Liver (tissue), 9 donors: ENCODE measurements around the gene ERICH2. TPM values are rescaled to one million over a fixed set of nuclear protein-coding genes. Genes with fewer than 3 reads are reported as not detected.

ENCODE experiments used
- DNase-seq: peaks from one replicate; pipeline ENCODE4 v3.0.0-alpha.2; 2017; ENCODE audit warnings: low spot score
- H3K27ac ChIP-seq, 2 donors: one replicate each; pipeline ENCODE4 v1.7.0; 2013; ENCODE audit warnings: inconsistent platforms in 2 of 2, low read length in 2 of 2, control low read depth in 1 of 2, low read depth in 1 of 2, mild to moderate bottlenecking in 1 of 2
- H3K27me3 ChIP-seq, 4 donors: one replicate each; pipeline versions ENCODE4 v1.6.1 to v1.7.0; 2013; ENCODE audit warnings: low read length in 3 of 4, inconsistent platforms in 1 of 4, mild to moderate bottlenecking in 1 of 4, moderate library complexity in 1 of 4; ENCODE audit not compliant: control insufficient read depth in 4 of 4, insufficient read depth in 4 of 4
- H3K36me3 ChIP-seq, 4 donors: one replicate each; pipeline versions ENCODE4 v1.6.1 to v1.7.0; 2013; ENCODE audit warnings: low read length in 3 of 4, mild to moderate bottlenecking in 3 of 4, low read depth in 1 of 4, moderate library complexity in 1 of 4; ENCODE audit not compliant: control insufficient read depth in 4 of 4, insufficient read depth in 3 of 4
- H3K4me1 ChIP-seq, 4 donors: one replicate each; pipeline versions ENCODE4 v1.6.1 to v1.7.0; 2013; ENCODE audit warnings: low read length in 3 of 4, mild to moderate bottlenecking in 3 of 4, moderate library complexity in 1 of 4; ENCODE audit not compliant: control insufficient read depth in 4 of 4, insufficient read depth in 4 of 4
- H3K4me3 ChIP-seq, 3 donors: one replicate each; pipeline versions ENCODE4 v1.6.1 to v1.7.0; 2013; ENCODE audit warnings: low read length in 3 of 3, control low read depth in 1 of 3, low read depth in 1 of 3, mild to moderate bottlenecking in 1 of 3
- H3K9ac ChIP-seq, 2 donors: one replicate each; pipeline ENCODE4 v1.7.0; 2013; ENCODE audit warnings: low read length in 2 of 2, mild to moderate bottlenecking in 2 of 2, moderate library complexity in 2 of 2, control low read depth in 1 of 2, low read depth in 1 of 2
- H3K9me3 ChIP-seq, 4 donors: one replicate each; pipeline versions ENCODE4 v1.6.1 to v1.7.0; 2013; ENCODE audit warnings: low read length in 3 of 4; ENCODE audit not compliant: control insufficient read depth in 4 of 4
- EGR1 ChIP-seq, 2 donors: IDR thresholded peaks; 2 replicates each; pipeline ENCODE4 v1.6.1; 2016 to 2018; ENCODE audit warnings: antibody characterized with exemption in 2 of 2, low read depth in 2 of 2
- FOXA1 ChIP-seq: IDR thresholded peaks from 2 replicates; pipeline ENCODE4 v1.6.1; 2016; ENCODE audit warnings: antibody characterized with exemption
- FOXA2 ChIP-seq: IDR thresholded peaks from 2 replicates; pipeline ENCODE4 v1.6.1; 2016; ENCODE audit warnings: antibody characterized with exemption
- GABPA ChIP-seq, 2 donors: IDR thresholded peaks in 1 of 2; conservative IDR thresholded peaks in 1 of 2; 2 replicates each; pipeline ENCODE4 v1.6.1; 2016; ENCODE audit warnings: antibody characterized with exemption in 2 of 2, mild to moderate bottlenecking in 1 of 2, moderate library complexity in 1 of 2
- HNF4A ChIP-seq, 2 donors: conservative IDR thresholded peaks; 2 replicates each; pipeline ENCODE4 v1.6.1; 2016; ENCODE audit warnings: antibody characterized with exemption in 2 of 2, mild to moderate bottlenecking in 2 of 2
- HNF4G ChIP-seq: IDR thresholded peaks from 2 replicates; pipeline ENCODE4 v1.6.1; 2016; ENCODE audit warnings: antibody characterized with exemption
- JUND ChIP-seq, 2 donors: IDR thresholded peaks; 2 replicates each; pipeline ENCODE4 v1.6.1; 2016; ENCODE audit warnings: antibody characterized with exemption in 2 of 2
- NR2F2 ChIP-seq: IDR thresholded peaks from 2 replicates; pipeline ENCODE4 v1.6.1; 2016; ENCODE audit warnings: antibody characterized with exemption
- RAD21 ChIP-seq, 2 donors: IDR thresholded peaks; 2 replicates each; pipeline ENCODE4 v1.6.1; 2016; ENCODE audit warnings: antibody characterized with exemption in 2 of 2, mild to moderate bottlenecking in 2 of 2
- RXRA ChIP-seq, 2 donors: IDR thresholded peaks; 2 replicates each; pipeline ENCODE4 v1.6.1; 2017 to 2018; ENCODE audit warnings: antibody characterized with exemption in 2 of 2, mild to moderate bottlenecking in 1 of 2
- SP1 ChIP-seq: IDR thresholded peaks from 2 replicates; pipeline ENCODE4 v1.6.1; 2018; ENCODE audit warnings: antibody characterized with exemption, mild to moderate bottlenecking
- TAF1 ChIP-seq: conservative IDR thresholded peaks from 2 replicates; pipeline ENCODE4 v1.6.1; 2016; ENCODE audit warnings: antibody characterized with exemption, mild to moderate bottlenecking
- YY1 ChIP-seq: IDR thresholded peaks from 2 replicates; pipeline ENCODE4 v1.6.1; 2016; ENCODE audit warnings: antibody characterized with exemption, mild to moderate bottlenecking
- WGBS: extraction: QIAGEN DNeasy Blood & Tissue Kit; methylation state at CpG from one replicate; pipeline ENCODE4 v1.1.7; 2013; 5-methylcytosine and 5-hydroxymethylcytosine counted together
- polyA plus RNA-seq, 2 donors: library from polyadenylated mRNA; stranded (reverse) in 1 of 2; unstranded in 1 of 2; fragments of 200-250 nt in 1 of 2; fragments of >200 nt in 1 of 2; fragmentation: Nextera tagmentation in 1 of 2; extraction: Ambion mirVana in 1 of 2; gene quantifications; one replicate each; pipeline versions ENCODE4 v1.2.1 to v1.2.3, GENCODE V29; 2013 to 2015
- total RNA-seq, 2 donors: library from RNA; depleted of rRNA; stranded (reverse); fragments of >200 nt; gene quantifications; one replicate each; pipeline ENCODE4 v1.2.3, GENCODE V29; 2014
- TF ChIP-seq, protein P1 (sequence below): IDR thresholded peaks from 2 replicates; pipeline ENCODE4 v1.6.1; 2016; ENCODE audit warnings: antibody characterized with exemption, mild to moderate bottlenecking
- TF ChIP-seq, protein P2 (sequence below): IDR thresholded peaks from 2 replicates; pipeline ENCODE4 v1.6.1; 2016; ENCODE audit warnings: antibody characterized with exemption
- TF ChIP-seq, protein P3 (sequence below): IDR thresholded peaks from 2 replicates; pipeline ENCODE4 v1.6.1; 2016; ENCODE audit warnings: antibody characterized with exemption
- TF ChIP-seq, protein P4 (sequence below): IDR thresholded peaks from 2 replicates; pipeline ENCODE4 v1.6.1; 2016; ENCODE audit warnings: antibody characterized with exemption
- TF ChIP-seq, protein P5 (sequence below): fragments of 150-350 bp; IDR thresholded peaks from 2 replicates; pipeline ENCODE4 v1.5.1; 2017; ENCODE audit warnings: improper control_type of control experiment, low read depth, low read length; ENCODE audit not compliant: missing input control
- donor health status: healthy.
- donor health status: healthy.
- donor health status: healthy.
- donor health status: healthy.
- donor health status: healthy.

ERICH2 gene
- total and polyA plus RNA-seq, 4 donors = 0.39 to 3.0 (median 0.42) TPM; not detected in 1

DNA sequence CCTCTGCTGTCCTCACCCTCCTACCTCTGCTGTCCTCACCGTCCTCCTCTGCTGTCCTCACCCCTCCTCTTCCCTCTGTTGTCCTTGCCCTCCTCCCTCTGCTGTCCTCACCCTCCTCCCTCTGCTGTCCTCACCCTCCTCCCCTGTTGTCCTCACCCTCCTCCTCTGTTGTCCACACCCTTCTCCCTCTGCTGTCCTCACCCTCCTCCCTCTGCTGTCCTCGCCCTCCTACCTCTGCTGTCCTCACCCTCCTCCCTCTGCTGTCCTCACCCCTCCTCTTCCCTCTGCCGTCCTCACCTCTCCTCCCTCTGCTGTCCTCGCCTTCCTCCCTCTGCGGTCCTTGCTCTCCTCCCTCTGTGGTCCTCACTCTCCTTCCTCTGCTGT is 58.3 kb downstream of the ERICH2 start:
- TF ChIP-seq, protein P1, sequence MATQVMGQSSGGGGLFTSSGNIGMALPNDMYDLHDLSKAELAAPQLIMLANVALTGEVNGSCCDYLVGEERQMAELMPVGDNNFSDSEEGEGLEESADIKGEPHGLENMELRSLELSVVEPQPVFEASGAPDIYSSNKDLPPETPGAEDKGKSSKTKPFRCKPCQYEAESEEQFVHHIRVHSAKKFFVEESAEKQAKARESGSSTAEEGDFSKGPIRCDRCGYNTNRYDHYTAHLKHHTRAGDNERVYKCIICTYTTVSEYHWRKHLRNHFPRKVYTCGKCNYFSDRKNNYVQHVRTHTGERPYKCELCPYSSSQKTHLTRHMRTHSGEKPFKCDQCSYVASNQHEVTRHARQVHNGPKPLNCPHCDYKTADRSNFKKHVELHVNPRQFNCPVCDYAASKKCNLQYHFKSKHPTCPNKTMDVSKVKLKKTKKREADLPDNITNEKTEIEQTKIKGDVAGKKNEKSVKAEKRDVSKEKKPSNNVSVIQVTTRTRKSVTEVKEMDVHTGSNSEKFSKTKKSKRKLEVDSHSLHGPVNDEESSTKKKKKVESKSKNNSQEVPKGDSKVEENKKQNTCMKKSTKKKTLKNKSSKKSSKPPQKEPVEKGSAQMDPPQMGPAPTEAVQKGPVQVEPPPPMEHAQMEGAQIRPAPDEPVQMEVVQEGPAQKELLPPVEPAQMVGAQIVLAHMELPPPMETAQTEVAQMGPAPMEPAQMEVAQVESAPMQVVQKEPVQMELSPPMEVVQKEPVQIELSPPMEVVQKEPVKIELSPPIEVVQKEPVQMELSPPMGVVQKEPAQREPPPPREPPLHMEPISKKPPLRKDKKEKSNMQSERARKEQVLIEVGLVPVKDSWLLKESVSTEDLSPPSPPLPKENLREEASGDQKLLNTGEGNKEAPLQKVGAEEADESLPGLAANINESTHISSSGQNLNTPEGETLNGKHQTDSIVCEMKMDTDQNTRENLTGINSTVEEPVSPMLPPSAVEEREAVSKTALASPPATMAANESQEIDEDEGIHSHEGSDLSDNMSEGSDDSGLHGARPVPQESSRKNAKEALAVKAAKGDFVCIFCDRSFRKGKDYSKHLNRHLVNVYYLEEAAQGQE = no peak
- TF ChIP-seq FOXA2 (no peak), RXRA (IDR thresholded peaks at IDR 0.05) (no peak), TAF1 (no peak), FOXA1 (no peak), EGR1 (IDR thresholded peaks at IDR 0.05; ENCODE audit: low read depth in 2 of 2) (no peak), YY1 (no peak), GABPA (IDR thresholded peaks at IDR 0.05 in 1 of 2, conservative IDR thresholded peaks at IDR 0.05 in 1 of 2) (no peak), NR2F2 (no peak), RAD21 (IDR thresholded peaks at IDR 0.05) (no peak), JUND (IDR thresholded peaks at IDR 0.05) (no peak), HNF4A (conservative IDR thresholded peaks at IDR 0.05) (no peak), HNF4G (no peak)
- TF ChIP-seq, protein P2, sequence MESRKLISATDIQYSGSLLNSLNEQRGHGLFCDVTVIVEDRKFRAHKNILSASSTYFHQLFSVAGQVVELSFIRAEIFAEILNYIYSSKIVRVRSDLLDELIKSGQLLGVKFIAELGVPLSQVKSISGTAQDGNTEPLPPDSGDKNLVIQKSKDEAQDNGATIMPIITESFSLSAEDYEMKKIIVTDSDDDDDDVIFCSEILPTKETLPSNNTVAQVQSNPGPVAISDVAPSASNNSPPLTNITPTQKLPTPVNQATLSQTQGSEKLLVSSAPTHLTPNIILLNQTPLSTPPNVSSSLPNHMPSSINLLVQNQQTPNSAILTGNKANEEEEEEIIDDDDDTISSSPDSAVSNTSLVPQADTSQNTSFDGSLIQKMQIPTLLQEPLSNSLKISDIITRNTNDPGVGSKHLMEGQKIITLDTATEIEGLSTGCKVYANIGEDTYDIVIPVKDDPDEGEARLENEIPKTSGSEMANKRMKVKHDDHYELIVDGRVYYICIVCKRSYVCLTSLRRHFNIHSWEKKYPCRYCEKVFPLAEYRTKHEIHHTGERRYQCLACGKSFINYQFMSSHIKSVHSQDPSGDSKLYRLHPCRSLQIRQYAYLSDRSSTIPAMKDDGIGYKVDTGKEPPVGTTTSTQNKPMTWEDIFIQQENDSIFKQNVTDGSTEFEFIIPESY = no peak
- TF ChIP-seq, protein P3, sequence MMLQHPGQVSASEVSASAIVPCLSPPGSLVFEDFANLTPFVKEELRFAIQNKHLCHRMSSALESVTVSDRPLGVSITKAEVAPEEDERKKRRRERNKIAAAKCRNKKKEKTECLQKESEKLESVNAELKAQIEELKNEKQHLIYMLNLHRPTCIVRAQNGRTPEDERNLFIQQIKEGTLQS = no peak
- TF ChIP-seq, protein P4, sequence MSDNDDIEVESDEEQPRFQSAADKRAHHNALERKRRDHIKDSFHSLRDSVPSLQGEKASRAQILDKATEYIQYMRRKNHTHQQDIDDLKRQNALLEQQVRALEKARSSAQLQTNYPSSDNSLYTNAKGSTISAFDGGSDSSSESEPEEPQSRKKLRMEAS = no peak
- TF ChIP-seq, protein P5, sequence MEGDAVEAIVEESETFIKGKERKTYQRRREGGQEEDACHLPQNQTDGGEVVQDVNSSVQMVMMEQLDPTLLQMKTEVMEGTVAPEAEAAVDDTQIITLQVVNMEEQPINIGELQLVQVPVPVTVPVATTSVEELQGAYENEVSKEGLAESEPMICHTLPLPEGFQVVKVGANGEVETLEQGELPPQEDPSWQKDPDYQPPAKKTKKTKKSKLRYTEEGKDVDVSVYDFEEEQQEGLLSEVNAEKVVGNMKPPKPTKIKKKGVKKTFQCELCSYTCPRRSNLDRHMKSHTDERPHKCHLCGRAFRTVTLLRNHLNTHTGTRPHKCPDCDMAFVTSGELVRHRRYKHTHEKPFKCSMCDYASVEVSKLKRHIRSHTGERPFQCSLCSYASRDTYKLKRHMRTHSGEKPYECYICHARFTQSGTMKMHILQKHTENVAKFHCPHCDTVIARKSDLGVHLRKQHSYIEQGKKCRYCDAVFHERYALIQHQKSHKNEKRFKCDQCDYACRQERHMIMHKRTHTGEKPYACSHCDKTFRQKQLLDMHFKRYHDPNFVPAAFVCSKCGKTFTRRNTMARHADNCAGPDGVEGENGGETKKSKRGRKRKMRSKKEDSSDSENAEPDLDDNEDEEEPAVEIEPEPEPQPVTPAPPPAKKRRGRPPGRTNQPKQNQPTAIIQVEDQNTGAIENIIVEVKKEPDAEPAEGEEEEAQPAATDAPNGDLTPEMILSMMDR = no peak
- no peaks in the 10 kb centered on the region for H3K36me3 ChIP-seq
- no peaks in the 10 kb centered on the region for H3K9me3 ChIP-seq
- no peak overlapping the region for H3K9ac ChIP-seq
- DNase-seq = no peak
- no peak overlapping the region for H3K27ac ChIP-seq
- H3K4me3 ChIP-seq = no peak overlapping the region
- WGBS = 78% methylated on average over 5 of the region's 5 CpGs
- peaks cover 0 to 3% (median 0%) of the 10 kb centered on the region in 4 donors for H3K4me1 ChIP-seq
- peaks cover 0 to 8% (median 4%) of the 10 kb centered on the region in 4 donors for H3K27me3 ChIP-seq

DNA sequence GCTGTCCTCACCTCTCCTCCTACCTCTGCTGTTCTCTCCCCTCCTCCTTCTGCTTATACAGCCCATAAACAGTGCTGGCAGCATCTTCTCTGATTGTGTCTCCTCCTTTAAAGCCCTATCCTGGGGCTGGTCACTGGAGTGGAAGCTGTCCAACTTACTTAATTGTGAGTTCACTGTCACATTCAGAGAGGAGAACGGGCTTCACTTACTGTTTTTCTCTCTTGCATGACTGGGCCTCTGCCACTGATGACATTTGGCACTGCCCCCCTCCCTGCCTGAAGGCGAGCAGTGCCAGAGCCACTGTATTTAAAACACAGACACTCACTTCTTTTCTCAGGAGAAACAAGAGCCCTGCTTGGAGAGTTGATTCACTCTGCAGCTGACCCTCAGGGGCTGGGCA is 58.9 kb downstream of the ERICH2 start:
- H3K9me3 ChIP-seq = no peaks in the 10 kb centered on the region
- H3K36me3 ChIP-seq = no peaks in the 10 kb centered on the region
- no peak overlapping the region for H3K27ac ChIP-seq
- whole genome bisulfite sequencing = 75% methylated on average over 2 of the region's 2 CpGs
- TF ChIP-seq EGR1 (IDR thresholded peaks at IDR 0.05; ENCODE audit: low read depth in 2 of 2) (no peak), GABPA (IDR thresholded peaks at IDR 0.05 in 1 of 2, conservative IDR thresholded peaks at IDR 0.05 in 1 of 2) (no peak), SP1 (no peak), HNF4A (conservative IDR thresholded peaks at IDR 0.05) (no peak), HNF4G (no peak), YY1 (no peak), FOXA1 (no peak), RAD21 (IDR thresholded peaks at IDR 0.05) (no peak)
- TF ChIP-seq, protein P2 = no peak
- TF ChIP-seq, protein P3 = no peak
- H3K4me3 ChIP-seq = no peak overlapping the region
- DNase-seq = no peak
- no peak overlapping the region for H3K9ac ChIP-seq
- H3K4me1 ChIP-seq = no peaks in the 10 kb centered on the region
- peaks cover 0 to 8% (median 3%) of the 10 kb centered on the region in 4 donors for H3K27me3 ChIP-seq
